ENCODE measurements around the gene TRMT44. TPM values are rescaled to one million over a fixed set of nuclear protein-coding genes. Genes with fewer than 3 reads are reported as not detected.
"Not testable (repeated sequence)": the region's sequence is repeated elsewhere in the genome, so short reads cannot be mapped to it uniquely, and the experiment has no call there.

Gene TRMT44
- total RNA-seq, 1 donor from 2014 or later = 38.5 TPM

- Mint-ChIP-seq H3K36me3 (ENCODE audit: low read depth) (no peaks in the 10 kb centered on the region), H3K4me1 (peaks cover 2% of the 10 kb centered on the region), H3K9me3 (no peaks in the 10 kb centered on the region), H3K4me3 (no peak overlapping the region), H3K27ac (no peak overlapping the region), H3K27me3 (no peaks in the 10 kb centered on the region)
- no peak for DNase-seq
- intact Hi-C loops (cut with micrococcal nuclease) = no loop called here
These were observed 48.3 kb downstream of the TRMT44 start for GRCh38 chr4:8488791-8489369.

- H3K4me1 Mint-ChIP-seq; H3K4me3 Mint-ChIP-seq; H3K27ac Mint-ChIP-seq; H3K36me3 Mint-ChIP-seq (ENCODE audit: low read depth); DNase-seq; H3K9me3 Mint-ChIP-seq; intact Hi-C loops (cut with micrococcal nuclease); H3K27me3 Mint-ChIP-seq: not testable (repeated sequence)
These were observed 50.9 kb downstream of the TRMT44 start for GRCh38 chr4:8491478-8491877.

GRCh38 chr4:8492174-8492573 lies 51.6 kb downstream of the TRMT44 start:
- no peak overlapping the region for H3K27ac Mint-ChIP-seq
- intact Hi-C loops (cut with micrococcal nuclease) = no loop called here
- no peaks in the 10 kb centered on the region for H3K36me3 Mint-ChIP-seq (ENCODE audit: low read depth)
- H3K4me1 Mint-ChIP-seq = peaks cover 2% of the 10 kb centered on the region
- H3K4me3 Mint-ChIP-seq = no peak overlapping the region
- no peaks in the 10 kb centered on the region for H3K27me3 Mint-ChIP-seq
- no peaks in the 10 kb centered on the region for H3K9me3 Mint-ChIP-seq
- DNase-seq = no peak

GRCh38 chr4:8493484-8493883 lies 52.9 kb downstream of the TRMT44 start:
- H3K27me3 Mint-ChIP-seq = no peaks in the 10 kb centered on the region
- H3K36me3 Mint-ChIP-seq (ENCODE audit: low read depth) = no peaks in the 10 kb centered on the region
- no peak overlapping the region for H3K4me3 Mint-ChIP-seq
- intact Hi-C loops (cut with micrococcal nuclease) = no loop called here
- no peak for DNase-seq
- peaks cover 2% of the 10 kb centered on the region for H3K4me1 Mint-ChIP-seq
- no peak overlapping the region for H3K27ac Mint-ChIP-seq
- no peaks in the 10 kb centered on the region for H3K9me3 Mint-ChIP-seq

GRCh38 chr4:8494218-8494617 lies 53.6 kb downstream of the TRMT44 start:
- no peaks in the 10 kb centered on the region for H3K9me3 Mint-ChIP-seq
- no peak overlapping the region for H3K27ac Mint-ChIP-seq
- H3K36me3 Mint-ChIP-seq (ENCODE audit: low read depth) = no peaks in the 10 kb centered on the region
- DNase-seq = no peak
- no peaks in the 10 kb centered on the region for H3K27me3 Mint-ChIP-seq
- H3K4me1 Mint-ChIP-seq = no peaks in the 10 kb centered on the region
- intact Hi-C loops (cut with micrococcal nuclease) = no loop called here
- H3K4me3 Mint-ChIP-seq = no peak overlapping the region

GRCh38 chr4:8494983-8495548 lies 54.5 kb downstream of the TRMT44 start:
- Mint-ChIP-seq H3K27ac (no peak overlapping the region), H3K27me3 (no peaks in the 10 kb centered on the region), H3K9me3 (no peaks in the 10 kb centered on the region), H3K4me3 (no peak overlapping the region), H3K4me1 (no peaks in the 10 kb centered on the region), H3K36me3 (ENCODE audit: low read depth) (no peaks in the 10 kb centered on the region)
- intact Hi-C loops (cut with micrococcal nuclease) = no loop called here
- no peak for DNase-seq

- H3K36me3 Mint-ChIP-seq (ENCODE audit: low read depth) = no peaks in the 10 kb centered on the region
- DNase-seq = no peak
- no peaks in the 10 kb centered on the region for H3K4me1 Mint-ChIP-seq
- no peaks in the 10 kb centered on the region for H3K9me3 Mint-ChIP-seq
- no peak overlapping the region for H3K27ac Mint-ChIP-seq
- intact Hi-C loops (cut with micrococcal nuclease) = no loop called here
- H3K27me3 Mint-ChIP-seq = no peaks in the 10 kb centered on the region
- H3K4me3 Mint-ChIP-seq = no peak overlapping the region
These were observed 55.2 kb downstream of the TRMT44 start for GRCh38 chr4:8495803-8496202.

- Mint-ChIP-seq H3K4me3 (no peak overlapping the region), H3K27me3 (no peaks in the 10 kb centered on the region), H3K36me3 (ENCODE audit: low read depth) (no peaks in the 10 kb centered on the region), H3K4me1 (no peaks in the 10 kb centered on the region), H3K9me3 (no peaks in the 10 kb centered on the region), H3K27ac (no peak overlapping the region)
- no peak for DNase-seq
- intact Hi-C loops (cut with micrococcal nuclease) = no loop called here
These were observed 57.2 kb downstream of the TRMT44 start for GRCh38 chr4:8497762-8498161.

- no peaks in the 10 kb centered on the region for H3K27me3 Mint-ChIP-seq
- intact Hi-C loops (cut with micrococcal nuclease) = no loop called here
- no peaks in the 10 kb centered on the region for H3K4me1 Mint-ChIP-seq
- H3K4me3 Mint-ChIP-seq = no peak overlapping the region
- no peaks in the 10 kb centered on the region for H3K9me3 Mint-ChIP-seq
- H3K36me3 Mint-ChIP-seq (ENCODE audit: low read depth) = no peaks in the 10 kb centered on the region
- DNase-seq = no peak
- H3K27ac Mint-ChIP-seq = no peak overlapping the region
These were observed 60.4 kb downstream of the TRMT44 start for GRCh38 chr4:8500966-8501365.

GRCh38 chr4:8501781-8502180 lies 61.2 kb downstream of the TRMT44 start:
- intact Hi-C loops (cut with micrococcal nuclease) = no loop called here
- DNase-seq = no peak
- Mint-ChIP-seq H3K4me3 (no peak overlapping the region), H3K27me3 (no peaks in the 10 kb centered on the region), H3K27ac (no peak overlapping the region), H3K9me3 (no peaks in the 10 kb centered on the region), H3K4me1 (no peaks in the 10 kb centered on the region), H3K36me3 (ENCODE audit: low read depth) (no peaks in the 10 kb centered on the region)

GRCh38 chr4:8502371-8502770 lies 61.8 kb downstream of the TRMT44 start:
- Mint-ChIP-seq H3K27ac (no peak overlapping the region), H3K4me3 (no peak overlapping the region), H3K9me3 (no peaks in the 10 kb centered on the region), H3K27me3 (no peaks in the 10 kb centered on the region), H3K36me3 (ENCODE audit: low read depth) (no peaks in the 10 kb centered on the region), H3K4me1 (no peaks in the 10 kb centered on the region)
- intact Hi-C loops (cut with micrococcal nuclease) = no loop called here
- DNase-seq = no peak

GRCh38 chr4:8502836-8503585 lies 62.4 kb downstream of the TRMT44 start:
- no peak for DNase-seq
- no peaks in the 10 kb centered on the region for H3K9me3 Mint-ChIP-seq
- intact Hi-C loops (cut with micrococcal nuclease) = no loop called here
- H3K4me1 Mint-ChIP-seq = no peaks in the 10 kb centered on the region
- no peaks in the 10 kb centered on the region for H3K27me3 Mint-ChIP-seq
- H3K36me3 Mint-ChIP-seq (ENCODE audit: low read depth) = no peaks in the 10 kb centered on the region
- H3K27ac Mint-ChIP-seq = no peak overlapping the region
- no peak overlapping the region for H3K4me3 Mint-ChIP-seq

GRCh38 chr4:8503801-8504200 lies 63.2 kb downstream of the TRMT44 start:
- no peak overlapping the region for H3K4me3 Mint-ChIP-seq
- H3K4me1 Mint-ChIP-seq = no peaks in the 10 kb centered on the region
- H3K9me3 Mint-ChIP-seq = no peaks in the 10 kb centered on the region
- H3K36me3 Mint-ChIP-seq (ENCODE audit: low read depth) = no peaks in the 10 kb centered on the region
- H3K27me3 Mint-ChIP-seq = no peaks in the 10 kb centered on the region
- intact Hi-C loops (cut with micrococcal nuclease) = no loop called here
- H3K27ac Mint-ChIP-seq = no peak overlapping the region
- DNase-seq = no peak

GRCh38 chr4:8504279-8505007 lies 63.9 kb downstream of the TRMT44 start:
- no peak overlapping the region for H3K4me3 Mint-ChIP-seq
- no peaks in the 10 kb centered on the region for H3K9me3 Mint-ChIP-seq
- intact Hi-C loops (cut with micrococcal nuclease) = no loop called here
- H3K36me3 Mint-ChIP-seq (ENCODE audit: low read depth) = no peaks in the 10 kb centered on the region
- H3K27me3 Mint-ChIP-seq = no peaks in the 10 kb centered on the region
- no peak for DNase-seq
- H3K27ac Mint-ChIP-seq = no peak overlapping the region
- H3K4me1 Mint-ChIP-seq = no peaks in the 10 kb centered on the region
